Ishikawa (cell line): ENCODE measurements around the gene LIMS2.

Source experiments
- CEBPB ChIP-seq: IDR thresholded peaks from 2 replicates; pipeline ENCODE4 v1.6.1; 2012
- EGR1 ChIP-seq: IDR thresholded peaks from 2 replicates; pipeline ENCODE4 v1.6.1; 2012
- EP300 ChIP-seq: IDR thresholded peaks from 2 replicates; pipeline ENCODE4 v1.6.1; 2012; ENCODE audit warnings: borderline replicate concordance
- MAX ChIP-seq: IDR thresholded peaks from 2 replicates; pipeline ENCODE4 v1.6.1; 2012
- NFIC ChIP-seq: IDR thresholded peaks from 2 replicates; pipeline ENCODE4 v1.6.1; 2012
- REST ChIP-seq: IDR thresholded peaks from 2 replicates; pipeline ENCODE4 v1.6.1; 2012; ENCODE audit warnings: low read depth, mild to moderate bottlenecking
- TAF1 ChIP-seq: IDR thresholded peaks from 2 replicates; pipeline ENCODE4 v1.6.1; 2012; ENCODE audit warnings: low read depth, mild to moderate bottlenecking
- TEAD4 ChIP-seq: IDR thresholded peaks from 2 replicates; pipeline ENCODE4 v1.6.1; 2012
- USF1 ChIP-seq: IDR thresholded peaks from 2 replicates; pipeline ENCODE4 v1.6.1; 2012

GRCh38 chr2:127702395-127703009 lies 27.2 kb upstream of the LIMS2 start:
- TF ChIP-seq EP300 (no peak), USF1 (no peak), TAF1 (no peak), TEAD4 (no peak), MAX (no peak), EGR1 (no peak), CEBPB (no peak), REST (no peak), NFIC (no peak)
